ENCODE measurements around the gene EXOSC9. TPM values are rescaled to one million over a fixed set of nuclear protein-coding genes. Genes with fewer than 3 reads are reported as not detected.

The EXOSC9 gene
- total and polyA plus RNA-seq, 4 donors = 5.3 to 20.0 (median 10.0) TPM

DNA sequence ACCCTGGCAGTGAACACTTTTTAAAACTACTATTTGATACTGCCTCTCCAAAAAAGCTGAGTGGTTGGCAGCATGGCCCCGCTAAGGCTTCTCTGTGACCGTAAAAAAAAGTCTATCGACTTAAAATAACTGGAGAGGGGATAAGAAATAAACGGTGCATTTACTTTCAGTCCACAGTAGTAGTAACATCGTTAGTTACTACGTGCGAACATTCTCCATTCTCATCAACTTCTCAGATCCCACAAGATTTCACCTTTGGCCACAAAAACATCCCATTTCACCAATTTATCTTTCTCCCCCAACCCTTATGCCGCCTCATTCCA is 524 bp upstream of the EXOSC9 start:
- no peak for DNase-seq (ENCODE audit: low spot score)
- peaks cover 5 to 19% (median 18%) of the 10 kb centered on the region in 4 donors for H3K4me1 ChIP-seq (ENCODE audit: control insufficient read depth in 4 of 4, insufficient read depth in 4 of 4, low read length in 3 of 4)
- 63% methylated on average over 8 of the region's 8 CpGs for WGBS
- H3K27ac ChIP-seq (ENCODE audit: low read depth in 1 of 2, low read length in 2 of 2) = peak overlapping the region; percentile 60 to 78
- H3K36me3 ChIP-seq (ENCODE audit: control insufficient read depth in 4 of 4, insufficient read depth in 3 of 4, low read depth in 1 of 4, low read length in 3 of 4) = peaks cover 3 to 19% (median 11%) of the 10 kb centered on the region in 4 donors
- H3K27me3 ChIP-seq (ENCODE audit: control insufficient read depth in 4 of 4, insufficient read depth in 4 of 4, low read length in 3 of 4) = no peaks in the 10 kb centered on the region
- TF ChIP-seq EGR1 (IDR thresholded peaks at IDR 0.05; ENCODE audit: low read depth in 2 of 2) (no peak), FOXA1 (IDR thresholded peaks at IDR 0.05) (no peak), RAD21 (IDR thresholded peaks at IDR 0.05) (no peak), TAF1 (conservative IDR thresholded peaks at IDR 0.05) (no peak), RXRA (IDR thresholded peaks at IDR 0.05) (no peak)
- TF ChIP-seq, protein P1, sequence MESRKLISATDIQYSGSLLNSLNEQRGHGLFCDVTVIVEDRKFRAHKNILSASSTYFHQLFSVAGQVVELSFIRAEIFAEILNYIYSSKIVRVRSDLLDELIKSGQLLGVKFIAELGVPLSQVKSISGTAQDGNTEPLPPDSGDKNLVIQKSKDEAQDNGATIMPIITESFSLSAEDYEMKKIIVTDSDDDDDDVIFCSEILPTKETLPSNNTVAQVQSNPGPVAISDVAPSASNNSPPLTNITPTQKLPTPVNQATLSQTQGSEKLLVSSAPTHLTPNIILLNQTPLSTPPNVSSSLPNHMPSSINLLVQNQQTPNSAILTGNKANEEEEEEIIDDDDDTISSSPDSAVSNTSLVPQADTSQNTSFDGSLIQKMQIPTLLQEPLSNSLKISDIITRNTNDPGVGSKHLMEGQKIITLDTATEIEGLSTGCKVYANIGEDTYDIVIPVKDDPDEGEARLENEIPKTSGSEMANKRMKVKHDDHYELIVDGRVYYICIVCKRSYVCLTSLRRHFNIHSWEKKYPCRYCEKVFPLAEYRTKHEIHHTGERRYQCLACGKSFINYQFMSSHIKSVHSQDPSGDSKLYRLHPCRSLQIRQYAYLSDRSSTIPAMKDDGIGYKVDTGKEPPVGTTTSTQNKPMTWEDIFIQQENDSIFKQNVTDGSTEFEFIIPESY (IDR thresholded peaks at IDR 0.05) = no peak
- TF ChIP-seq, protein P2, sequence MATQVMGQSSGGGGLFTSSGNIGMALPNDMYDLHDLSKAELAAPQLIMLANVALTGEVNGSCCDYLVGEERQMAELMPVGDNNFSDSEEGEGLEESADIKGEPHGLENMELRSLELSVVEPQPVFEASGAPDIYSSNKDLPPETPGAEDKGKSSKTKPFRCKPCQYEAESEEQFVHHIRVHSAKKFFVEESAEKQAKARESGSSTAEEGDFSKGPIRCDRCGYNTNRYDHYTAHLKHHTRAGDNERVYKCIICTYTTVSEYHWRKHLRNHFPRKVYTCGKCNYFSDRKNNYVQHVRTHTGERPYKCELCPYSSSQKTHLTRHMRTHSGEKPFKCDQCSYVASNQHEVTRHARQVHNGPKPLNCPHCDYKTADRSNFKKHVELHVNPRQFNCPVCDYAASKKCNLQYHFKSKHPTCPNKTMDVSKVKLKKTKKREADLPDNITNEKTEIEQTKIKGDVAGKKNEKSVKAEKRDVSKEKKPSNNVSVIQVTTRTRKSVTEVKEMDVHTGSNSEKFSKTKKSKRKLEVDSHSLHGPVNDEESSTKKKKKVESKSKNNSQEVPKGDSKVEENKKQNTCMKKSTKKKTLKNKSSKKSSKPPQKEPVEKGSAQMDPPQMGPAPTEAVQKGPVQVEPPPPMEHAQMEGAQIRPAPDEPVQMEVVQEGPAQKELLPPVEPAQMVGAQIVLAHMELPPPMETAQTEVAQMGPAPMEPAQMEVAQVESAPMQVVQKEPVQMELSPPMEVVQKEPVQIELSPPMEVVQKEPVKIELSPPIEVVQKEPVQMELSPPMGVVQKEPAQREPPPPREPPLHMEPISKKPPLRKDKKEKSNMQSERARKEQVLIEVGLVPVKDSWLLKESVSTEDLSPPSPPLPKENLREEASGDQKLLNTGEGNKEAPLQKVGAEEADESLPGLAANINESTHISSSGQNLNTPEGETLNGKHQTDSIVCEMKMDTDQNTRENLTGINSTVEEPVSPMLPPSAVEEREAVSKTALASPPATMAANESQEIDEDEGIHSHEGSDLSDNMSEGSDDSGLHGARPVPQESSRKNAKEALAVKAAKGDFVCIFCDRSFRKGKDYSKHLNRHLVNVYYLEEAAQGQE (IDR thresholded peaks at IDR 0.05) = no peak
- peak overlapping the region; percentile 81 to 95 (median 92) for H3K4me3 ChIP-seq (ENCODE audit: low read depth in 1 of 3, low read length in 3 of 3)
- no peaks in the 10 kb centered on the region for H3K9me3 ChIP-seq (ENCODE audit: control insufficient read depth in 4 of 4, low read length in 3 of 4)
- H3K9ac ChIP-seq (ENCODE audit: low read depth in 1 of 2, low read length in 2 of 2) = peak overlapping the region; percentile 73 to 81

GRCh38 chr4:121801715-121802075 is 572 bp downstream of the EXOSC9 start:
- Histone ChIP-seq H3K4me1 (ENCODE audit: control insufficient read depth in 4 of 4, insufficient read depth in 4 of 4, low read length in 3 of 4) (peaks cover 5 to 19% (median 18%) of the 10 kb centered on the region in 4 donors), H3K9ac (ENCODE audit: low read depth in 1 of 2, low read length in 2 of 2) (peak overlapping the region; percentile 73 to 89), H3K9me3 (ENCODE audit: control insufficient read depth in 4 of 4, low read length in 3 of 4) (no peaks in the 10 kb centered on the region), H3K27ac (ENCODE audit: low read depth in 1 of 2, low read length in 2 of 2) (peak overlapping the region in 1 of 2 donors; percentile 78), H3K27me3 (ENCODE audit: control insufficient read depth in 4 of 4, insufficient read depth in 4 of 4, low read length in 3 of 4) (no peaks in the 10 kb centered on the region), H3K4me3 (ENCODE audit: low read depth in 1 of 3, low read length in 3 of 3) (peak overlapping the region; percentile 81 to 95 (median 92)), H3K36me3 (ENCODE audit: control insufficient read depth in 4 of 4, insufficient read depth in 3 of 4, low read depth in 1 of 4, low read length in 3 of 4) (peaks cover 4 to 26% (median 14%) of the 10 kb centered on the region in 4 donors)
- WGBS = 24% methylated on average over 4 of the region's 4 CpGs
- TF ChIP-seq EGR1 (IDR thresholded peaks at IDR 0.05; ENCODE audit: low read depth in 2 of 2) = no peak
- TF ChIP-seq, protein P1 (IDR thresholded peaks at IDR 0.05) = no peak
- TF ChIP-seq FOXA2 (IDR thresholded peaks at IDR 0.05) = no peak
- no peak for TF ChIP-seq JUND (IDR thresholded peaks at IDR 0.05)
- no peak for TF ChIP-seq FOXA1 (IDR thresholded peaks at IDR 0.05)
- TF ChIP-seq RAD21 (IDR thresholded peaks at IDR 0.05) = no peak
- TF ChIP-seq, protein P2 (IDR thresholded peaks at IDR 0.05) = no peak
- TF ChIP-seq YY1 (IDR thresholded peaks at IDR 0.05) = no peak
- no peak for TF ChIP-seq RXRA (IDR thresholded peaks at IDR 0.05)
- no peak for TF ChIP-seq ATF3 (IDR thresholded peaks at IDR 0.05)
- no peak for TF ChIP-seq MAX (IDR thresholded peaks at IDR 0.05)
- TF ChIP-seq NR2F2 (IDR thresholded peaks at IDR 0.05) = no peak
- no peak for TF ChIP-seq SP1 (IDR thresholded peaks at IDR 0.05)
- TF ChIP-seq, protein P3, sequence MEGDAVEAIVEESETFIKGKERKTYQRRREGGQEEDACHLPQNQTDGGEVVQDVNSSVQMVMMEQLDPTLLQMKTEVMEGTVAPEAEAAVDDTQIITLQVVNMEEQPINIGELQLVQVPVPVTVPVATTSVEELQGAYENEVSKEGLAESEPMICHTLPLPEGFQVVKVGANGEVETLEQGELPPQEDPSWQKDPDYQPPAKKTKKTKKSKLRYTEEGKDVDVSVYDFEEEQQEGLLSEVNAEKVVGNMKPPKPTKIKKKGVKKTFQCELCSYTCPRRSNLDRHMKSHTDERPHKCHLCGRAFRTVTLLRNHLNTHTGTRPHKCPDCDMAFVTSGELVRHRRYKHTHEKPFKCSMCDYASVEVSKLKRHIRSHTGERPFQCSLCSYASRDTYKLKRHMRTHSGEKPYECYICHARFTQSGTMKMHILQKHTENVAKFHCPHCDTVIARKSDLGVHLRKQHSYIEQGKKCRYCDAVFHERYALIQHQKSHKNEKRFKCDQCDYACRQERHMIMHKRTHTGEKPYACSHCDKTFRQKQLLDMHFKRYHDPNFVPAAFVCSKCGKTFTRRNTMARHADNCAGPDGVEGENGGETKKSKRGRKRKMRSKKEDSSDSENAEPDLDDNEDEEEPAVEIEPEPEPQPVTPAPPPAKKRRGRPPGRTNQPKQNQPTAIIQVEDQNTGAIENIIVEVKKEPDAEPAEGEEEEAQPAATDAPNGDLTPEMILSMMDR (IDR thresholded peaks at IDR 0.05; ENCODE audit: low read depth, low read length, missing input control) = no peak
- no peak for TF ChIP-seq HNF4A (conservative IDR thresholded peaks at IDR 0.05)
- no peak for TF ChIP-seq TAF1 (conservative IDR thresholded peaks at IDR 0.05)
- DNase-seq (ENCODE audit: low spot score) = no peak
